Transverse colon (tissue), 4 donors: ENCODE measurements around the gene RFX3. TPM values are rescaled to one million over a fixed set of nuclear protein-coding genes. Genes with fewer than 3 reads are reported as not detected.

Experiments
- DNase-seq: peaks from one replicate; pipeline ENCODE4 v3.0.0-alpha.2; 2019
- H3K27ac ChIP-seq, 4 donors: fragments of 200-600 bp; sonication (generic); 2 replicates each; pipeline ENCODE4 v1.5.1; 2016 to 2018; ENCODE audit warnings: inconsistent platforms in 4 of 4
- H3K27me3 ChIP-seq: fragments of 200-600 bp; sonication (generic); 2 replicates; pipeline ENCODE4 v1.5.1; 2017; ENCODE audit warnings: inconsistent platforms
- H3K36me3 ChIP-seq, 4 donors: fragments of 200-600 bp; sonication (generic); 2 replicates each; pipeline ENCODE4 v1.5.1; 2017 to 2019; ENCODE audit warnings: inconsistent platforms in 4 of 4
- H3K4me1 ChIP-seq, 4 donors: fragments of 200-600 bp; sonication (generic); 2 replicates each; pipeline ENCODE4 v1.5.1; 2017 to 2020; ENCODE audit warnings: inconsistent platforms in 4 of 4
- H3K4me3 ChIP-seq, 4 donors: fragments of 200-600 bp; sonication (generic); 1 replicate in 1 of 4; 2 replicates in 3 of 4; pipeline versions ENCODE4 v1.5.1 to v1.6.1; 2017 to 2019; ENCODE audit warnings: inconsistent platforms in 4 of 4
- H3K9me3 ChIP-seq, 2 donors: fragments of 200-600 bp; sonication (generic); 2 replicates each; pipeline ENCODE4 v1.5.1; 2017 to 2019; ENCODE audit warnings: inconsistent platforms in 2 of 2
- EP300 ChIP-seq: sonication (generic); formaldehyde crosslinking; IDR thresholded peaks from one replicate; pipeline ENCODE4 v1.6.1; 2017; ENCODE audit warnings: antibody characterized with exemption, low read depth
- POLR2A ChIP-seq: fragments of 450-650 bp; IDR thresholded peaks from one replicate; pipeline ENCODE4 v1.6.1; 2016; ENCODE audit warnings: antibody characterized with exemption, mild to moderate bottlenecking, moderate library complexity
- POLR2AphosphoS5 ChIP-seq, 3 donors: sonication (generic); formaldehyde crosslinking; IDR thresholded peaks; one replicate each; pipeline ENCODE4 v1.6.1; 2016; ENCODE audit warnings: antibody characterized with exemption in 3 of 3
- WGBS, 2 donors: methylation state at CpG; one replicate each; pipeline ENCODE4 v1.1.5; 2018; ENCODE audit warnings: low coverage in 1 of 2; 5-methylcytosine and 5-hydroxymethylcytosine counted together
- in situ Hi-C, 4 donors: fragments of 200-750 bp; cut with MboI; loops; one replicate each; pipeline versions ENCODE4 v1.15.0 to v1.15.1; 2017; ENCODE audit warnings: low sequenced_read_pairs in 3 of 4, low pct_ligation_motif_present in 1 of 4, low pct_unique_long_range_greater_than_20kb in 1 of 4
- intact Hi-C: fragments of 100-400 bp; cut with DNase I; formaldehyde crosslinking; loops from one replicate; pipeline ENCODE4 v1.15.1; 2023; ENCODE audit warnings: low total_unique reads
- total RNA-seq, 4 donors: library from RNA; depleted of rRNA; stranded (reverse); fragments of >200 nt; gene quantifications; one replicate each; pipeline ENCODE4 v1.1.0, GENCODE V29; 2016
- TF ChIP-seq, protein P1 (sequence below), 5 experiments: fragments of 200-600 bp in 3 of 5; fragments of 450-650 bp in 2 of 5; sonication (generic) in 3 of 5; IDR thresholded peaks; 1 replicate in 2 of 5; 2 replicates in 3 of 5; pipeline ENCODE4 v1.5.1; 2016 to 2017; ENCODE audit warnings: antibody characterized with exemption in 5 of 5, inconsistent platforms in 3 of 5, mild to moderate bottlenecking in 2 of 5, moderate library complexity in 1 of 5

Gene RFX3
- total RNA-seq, 4 donors from 2014 or later = 3.5 to 21.9 (median 7.1) TPM

DNA sequence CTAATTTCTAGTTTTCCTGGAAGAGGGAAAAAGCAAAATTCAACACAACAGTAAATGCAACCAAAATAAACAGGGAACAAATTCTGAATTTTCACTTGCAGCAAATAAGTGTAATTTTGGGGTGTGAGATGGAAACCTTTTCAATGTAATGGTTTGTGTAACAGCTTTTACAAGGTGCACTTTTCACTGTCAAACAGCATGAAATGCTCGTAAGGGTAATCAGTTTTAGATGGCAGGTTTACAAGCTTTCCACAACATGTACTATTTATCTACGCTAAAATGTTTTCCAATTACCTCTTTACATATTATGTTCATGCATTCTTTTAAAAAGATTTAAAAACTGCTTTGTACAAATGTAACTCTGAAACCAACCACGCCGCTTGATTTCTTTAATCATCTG lies 115.3 kb downstream of the RFX3 start:
- no peaks in the 10 kb centered on the region for H3K36me3 ChIP-seq
- intact Hi-C loops (no loop called here), in situ Hi-C loops (no loop called here)
- no peaks in the 10 kb centered on the region for H3K27me3 ChIP-seq
- H3K27ac ChIP-seq = no peak overlapping the region
- TF ChIP-seq, protein P1, sequence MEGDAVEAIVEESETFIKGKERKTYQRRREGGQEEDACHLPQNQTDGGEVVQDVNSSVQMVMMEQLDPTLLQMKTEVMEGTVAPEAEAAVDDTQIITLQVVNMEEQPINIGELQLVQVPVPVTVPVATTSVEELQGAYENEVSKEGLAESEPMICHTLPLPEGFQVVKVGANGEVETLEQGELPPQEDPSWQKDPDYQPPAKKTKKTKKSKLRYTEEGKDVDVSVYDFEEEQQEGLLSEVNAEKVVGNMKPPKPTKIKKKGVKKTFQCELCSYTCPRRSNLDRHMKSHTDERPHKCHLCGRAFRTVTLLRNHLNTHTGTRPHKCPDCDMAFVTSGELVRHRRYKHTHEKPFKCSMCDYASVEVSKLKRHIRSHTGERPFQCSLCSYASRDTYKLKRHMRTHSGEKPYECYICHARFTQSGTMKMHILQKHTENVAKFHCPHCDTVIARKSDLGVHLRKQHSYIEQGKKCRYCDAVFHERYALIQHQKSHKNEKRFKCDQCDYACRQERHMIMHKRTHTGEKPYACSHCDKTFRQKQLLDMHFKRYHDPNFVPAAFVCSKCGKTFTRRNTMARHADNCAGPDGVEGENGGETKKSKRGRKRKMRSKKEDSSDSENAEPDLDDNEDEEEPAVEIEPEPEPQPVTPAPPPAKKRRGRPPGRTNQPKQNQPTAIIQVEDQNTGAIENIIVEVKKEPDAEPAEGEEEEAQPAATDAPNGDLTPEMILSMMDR (IDR thresholded peaks at IDR 0.05) = no peak
- TF ChIP-seq POLR2A (no peak), POLR2AphosphoS5 (IDR thresholded peaks at IDR 0.05) (no peak), EP300 (no peak)
- H3K9me3 ChIP-seq = no peaks in the 10 kb centered on the region
- H3K4me3 ChIP-seq = no peak overlapping the region
- H3K4me1 ChIP-seq = no peaks in the 10 kb centered on the region
- DNase-seq = no peak
- WGBS, 2 donors = 82 to 90% methylated on average over 4 of the region's 4 CpGs

DNA sequence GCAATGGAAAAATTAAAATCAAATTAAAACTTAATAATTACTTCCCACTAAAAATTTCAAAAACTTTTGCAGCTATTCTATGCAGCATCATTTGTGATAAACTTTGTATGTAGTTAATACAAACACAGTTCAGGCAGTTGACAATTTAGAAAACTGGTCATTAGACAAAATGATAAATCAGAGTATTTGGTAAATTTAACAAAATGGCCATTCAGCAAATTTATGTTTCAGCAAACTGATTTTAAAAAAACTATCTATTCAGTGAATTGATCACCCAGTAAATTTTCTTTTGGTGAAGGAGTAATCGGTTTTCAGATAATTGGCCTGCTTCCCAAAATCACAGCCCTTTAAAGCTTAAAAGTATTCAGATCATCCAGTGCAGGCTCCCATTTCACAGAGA lies 116.3 kb downstream of the RFX3 start:
- Histone ChIP-seq H3K27ac (no peak overlapping the region), H3K27me3 (no peaks in the 10 kb centered on the region), H3K4me1 (no peaks in the 10 kb centered on the region), H3K4me3 (no peak overlapping the region), H3K9me3 (no peaks in the 10 kb centered on the region), H3K36me3 (no peaks in the 10 kb centered on the region)
- in situ Hi-C loops = no loop called here
- TF ChIP-seq EP300 (no peak), POLR2AphosphoS5 (IDR thresholded peaks at IDR 0.05) (no peak), POLR2A (no peak)
- TF ChIP-seq, protein P1 (IDR thresholded peaks at IDR 0.05) = no peak
- DNase-seq = no peak
- intact Hi-C loops = no loop called here
- 84 to 94% methylated on average over 1 of the region's 1 CpG for WGBS, 2 donors

DNA sequence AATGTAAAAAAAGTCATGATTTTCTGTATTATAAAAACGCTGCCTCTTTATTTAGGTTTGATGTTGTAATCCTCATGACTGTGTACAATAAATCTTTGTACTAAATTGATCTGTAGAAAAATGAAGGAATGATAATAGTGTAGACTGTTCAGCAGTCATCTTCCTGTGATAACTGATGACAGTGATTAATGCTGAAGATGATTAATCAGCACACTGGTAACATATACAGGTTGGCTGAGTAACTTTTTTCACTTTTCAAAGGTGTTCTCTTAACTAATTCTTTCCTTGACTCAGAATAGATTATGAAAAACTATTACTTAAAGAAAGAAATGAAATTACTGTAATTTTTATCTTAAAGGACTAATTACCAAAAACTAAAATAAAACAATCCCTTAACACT lies 122.5 kb downstream of the RFX3 start:
- WGBS, 2 donors = 22 to 62% methylated on average over 1 of the region's 1 CpG
- intact Hi-C loops = no loop called here

DNA sequence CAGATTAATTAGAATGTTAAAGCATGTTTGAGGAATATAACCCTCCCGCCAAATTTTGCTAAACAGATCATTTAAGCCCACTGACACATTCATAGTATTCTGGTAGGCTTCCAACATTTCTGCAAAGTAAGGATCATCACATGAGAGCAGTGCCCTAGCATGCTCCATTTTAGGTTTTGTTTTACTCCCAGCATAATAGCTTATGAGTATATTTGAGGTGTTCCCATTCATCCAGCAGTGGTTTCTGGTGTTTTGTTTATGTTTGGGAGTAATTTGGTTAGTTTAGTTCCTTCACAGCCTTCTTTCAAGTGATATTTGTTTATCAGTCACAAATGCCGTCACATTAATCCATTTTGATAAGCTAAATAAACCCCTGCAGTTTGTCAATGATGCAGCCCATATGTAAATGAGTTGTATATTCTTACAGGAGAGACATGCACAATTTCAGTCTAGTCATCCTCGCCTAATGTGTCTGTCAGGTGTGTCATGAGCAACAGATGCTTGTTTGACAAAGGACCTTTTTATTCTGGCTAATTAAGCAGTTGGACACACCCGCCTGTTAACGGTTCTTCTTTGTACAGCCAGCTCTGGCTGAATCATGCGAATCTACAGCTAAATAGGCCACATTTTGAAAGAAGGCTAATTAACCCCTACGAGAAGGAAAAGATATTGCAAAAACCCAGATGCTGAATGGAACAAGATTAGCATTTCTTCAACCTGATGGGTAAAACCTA lies 124.4 kb downstream of the RFX3 start:
- 56 to 65% methylated on average over 7 of the region's 7 CpGs for WGBS, 2 donors

More for the DNA sequence above, 122.5 kb downstream of the RFX3 start:
- Histone ChIP-seq H3K4me1 (peaks cover 0 to 10% (median 0%) of the 10 kb centered on the region in 4 donors), H3K27me3 (no peaks in the 10 kb centered on the region), H3K36me3 (no peaks in the 10 kb centered on the region), H3K4me3 (no peak overlapping the region), H3K9me3 (no peaks in the 10 kb centered on the region), H3K27ac (no peak overlapping the region)
- TF ChIP-seq, protein P1 (IDR thresholded peaks at IDR 0.05) = no peak
- no peak for TF ChIP-seq EP300
- TF ChIP-seq POLR2AphosphoS5 (IDR thresholded peaks at IDR 0.05) = no peak
- no peak for TF ChIP-seq POLR2A
- no peak for DNase-seq
- in situ Hi-C loops = no loop called here

More for the DNA sequence above, 124.4 kb downstream of the RFX3 start:
- in situ Hi-C loops = no loop called here
- Histone ChIP-seq H3K36me3 (no peaks in the 10 kb centered on the region), H3K9me3 (no peaks in the 10 kb centered on the region), H3K4me1 (peaks cover 0 to 16% (median 0%) of the 10 kb centered on the region in 4 donors), H3K4me3 (no peak overlapping the region), H3K27ac (no peak overlapping the region), H3K27me3 (no peaks in the 10 kb centered on the region)
- intact Hi-C loops = no loop called here
- DNase-seq = no peak
- no peak for TF ChIP-seq EP300
